Muscle layer of colon (tissue), 2 donors: ENCODE data around the gene WASF2.
A peak's percentile ranks its signal among the peaks of the same experiment; 100 is the strongest.

ENCODE experiments used
- H3K27ac ChIP-seq: one replicate; pipeline ENCODE4 v1.7.0; 2013; ENCODE audit warnings: low read depth, mild to moderate bottlenecking, low read length, moderate library complexity
- H3K27me3 ChIP-seq, 2 donors: one replicate each; pipeline ENCODE4 v1.7.0; 2013; ENCODE audit warnings: low read length in 2 of 2, mild to moderate bottlenecking in 2 of 2; ENCODE audit not compliant: insufficient read depth in 2 of 2, control insufficient read depth in 1 of 2
- H3K36me3 ChIP-seq: one replicate; pipeline ENCODE4 v1.7.0; 2013; ENCODE audit warnings: mild to moderate bottlenecking, low read length; ENCODE audit not compliant: insufficient read depth
- H3K4me1 ChIP-seq: one replicate; pipeline ENCODE4 v1.7.0; 2013; ENCODE audit warnings: mild to moderate bottlenecking, low read length; ENCODE audit not compliant: insufficient read depth
- H3K4me3 ChIP-seq, 2 donors: one replicate each; pipeline ENCODE4 v1.7.0; 2013; ENCODE audit warnings: low read length in 2 of 2, low read depth in 1 of 2, mild to moderate bottlenecking in 1 of 2, moderate library complexity in 1 of 2
- H3K9ac ChIP-seq: one replicate; pipeline ENCODE4 v1.7.0; 2013; ENCODE audit warnings: low read length
- H3K9me3 ChIP-seq: one replicate; pipeline ENCODE4 v1.7.0; 2013; ENCODE audit warnings: mild to moderate bottlenecking, low read length
- donor health status: abdominal sarcoma.
- donor health status: Adenocarcinoma of cecum.

Gene WASF2

DNA sequence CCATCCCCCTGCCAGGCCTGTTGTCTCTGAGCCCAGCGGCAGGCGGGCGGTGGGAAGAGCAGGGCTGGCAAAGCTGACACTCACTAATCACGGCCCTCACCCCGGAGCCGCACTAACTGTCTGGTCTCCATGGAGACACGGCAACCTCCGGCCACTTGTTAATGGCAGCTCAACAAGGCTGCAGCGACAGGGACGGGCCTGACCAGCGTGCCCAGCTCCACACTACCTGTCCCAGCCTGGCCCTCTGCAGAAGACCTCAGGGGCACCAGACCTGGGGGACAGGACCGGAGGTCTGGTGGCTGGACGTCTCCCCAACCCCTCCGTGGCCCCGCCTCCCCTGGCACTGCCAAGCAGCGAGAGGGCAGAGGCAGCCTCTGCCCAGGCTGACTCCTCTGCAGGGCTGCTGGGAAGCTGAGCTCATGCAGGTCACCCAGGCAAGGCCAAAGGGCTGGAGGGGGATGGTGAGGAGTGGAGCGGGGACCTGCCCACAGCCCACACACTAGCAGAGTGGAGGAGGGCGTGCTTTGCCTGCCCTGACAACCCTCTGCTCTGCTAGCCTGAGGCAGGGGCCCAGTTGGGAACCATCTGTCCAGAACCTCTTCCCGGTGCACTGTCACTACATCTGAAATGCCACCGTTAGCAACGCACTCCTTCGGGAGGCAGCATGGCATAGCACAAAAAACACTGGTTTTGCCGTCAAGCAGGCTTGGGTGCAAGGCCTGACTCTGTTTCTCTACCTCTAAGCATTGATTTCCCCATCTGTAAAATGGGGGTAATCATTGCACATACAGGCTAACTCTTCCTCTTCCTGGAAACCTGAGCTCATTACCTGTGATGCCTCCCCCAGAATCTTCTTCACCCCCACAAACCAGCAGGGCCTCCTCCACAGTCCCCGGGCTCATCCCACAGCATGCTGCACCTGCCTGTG is 29.6 kb upstream of the WASF2 start:
- Histone ChIP-seq H3K27me3 (no peaks in the 10 kb centered on the region), H3K36me3 (no peaks in the 10 kb centered on the region), H3K27ac (peak overlapping the region; percentile 41), H3K9me3 (no peaks in the 10 kb centered on the region), H3K4me3 (peak overlapping the region in 1 of 2 donors; percentile 18), H3K4me1 (peaks cover 52% of the 10 kb centered on the region), H3K9ac (no peak overlapping the region)

DNA sequence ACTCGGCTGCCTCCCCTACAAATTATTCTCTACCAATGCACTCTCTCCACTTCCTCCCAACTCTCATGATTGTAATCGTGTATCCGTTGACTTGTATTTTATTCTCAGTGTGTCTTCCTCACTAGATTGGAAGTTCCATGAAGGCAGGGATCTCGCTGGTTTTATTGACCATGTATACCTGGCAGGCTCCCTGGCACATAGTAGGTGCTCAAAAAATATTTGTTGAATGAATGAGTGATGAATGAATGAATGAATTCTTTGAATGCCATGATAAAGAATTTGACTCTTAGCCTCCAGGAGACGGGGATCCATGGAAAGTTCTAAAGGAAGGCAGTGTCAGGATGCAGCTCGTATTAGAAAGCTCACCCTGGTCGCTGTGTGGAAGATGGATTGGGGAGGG is 28.8 kb upstream of the WASF2 start:
- H3K4me1 ChIP-seq: peaks cover 48% of the 10 kb centered on the region
- H3K9ac ChIP-seq: no peak overlapping the region
- H3K27ac ChIP-seq: no peak overlapping the region
- H3K36me3 ChIP-seq: no peaks in the 10 kb centered on the region
- no peaks in the 10 kb centered on the region for H3K27me3 ChIP-seq
- no peak overlapping the region for H3K4me3 ChIP-seq
- no peaks in the 10 kb centered on the region for H3K9me3 ChIP-seq

DNA sequence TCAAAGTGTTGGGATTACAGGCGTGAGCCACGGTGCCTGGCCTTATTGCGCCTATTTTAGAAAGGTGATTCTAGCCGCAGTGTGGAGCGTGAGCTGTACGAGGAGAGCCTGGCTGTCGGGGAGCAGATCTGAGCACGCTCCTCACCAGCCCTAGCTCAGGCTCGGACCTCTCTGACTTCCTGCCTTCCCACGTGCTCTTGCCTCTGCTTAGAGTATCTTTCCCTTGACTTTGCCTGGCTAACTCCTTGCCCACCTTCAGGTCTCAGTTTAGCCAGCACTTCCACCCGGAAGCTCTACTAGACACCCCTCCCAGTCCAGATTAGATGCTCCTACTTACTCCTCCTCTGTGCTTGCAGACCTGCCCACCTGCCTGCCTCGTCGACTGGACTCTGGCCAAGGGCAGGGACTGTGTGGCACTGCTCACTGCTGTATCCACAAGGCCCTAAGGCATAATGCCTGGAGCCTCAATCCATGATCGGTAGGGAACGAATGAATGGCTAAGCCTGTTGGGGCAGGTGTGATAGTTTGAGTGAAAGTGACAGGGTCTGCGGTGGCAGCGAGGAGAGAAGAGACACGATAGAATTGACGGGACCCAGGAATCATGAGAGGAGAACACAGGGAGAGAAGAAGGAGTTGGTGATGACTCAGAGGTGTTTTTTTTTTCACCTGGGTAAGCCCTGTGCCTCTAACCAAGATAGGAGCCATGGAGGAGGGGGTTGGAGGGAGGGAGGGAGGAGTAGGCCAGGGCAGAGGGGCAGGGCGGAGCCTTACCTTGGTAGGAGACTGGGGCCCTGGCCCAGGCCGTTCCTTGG is 28.1 kb upstream of the WASF2 start:
- no peak overlapping the region for H3K27ac ChIP-seq
- H3K9me3 ChIP-seq: no peaks in the 10 kb centered on the region
- no peaks in the 10 kb centered on the region for H3K36me3 ChIP-seq
- no peak overlapping the region for H3K9ac ChIP-seq
- H3K4me3 ChIP-seq: no peak overlapping the region
- H3K27me3 ChIP-seq: no peaks in the 10 kb centered on the region
- peaks cover 46% of the 10 kb centered on the region for H3K4me1 ChIP-seq

DNA sequence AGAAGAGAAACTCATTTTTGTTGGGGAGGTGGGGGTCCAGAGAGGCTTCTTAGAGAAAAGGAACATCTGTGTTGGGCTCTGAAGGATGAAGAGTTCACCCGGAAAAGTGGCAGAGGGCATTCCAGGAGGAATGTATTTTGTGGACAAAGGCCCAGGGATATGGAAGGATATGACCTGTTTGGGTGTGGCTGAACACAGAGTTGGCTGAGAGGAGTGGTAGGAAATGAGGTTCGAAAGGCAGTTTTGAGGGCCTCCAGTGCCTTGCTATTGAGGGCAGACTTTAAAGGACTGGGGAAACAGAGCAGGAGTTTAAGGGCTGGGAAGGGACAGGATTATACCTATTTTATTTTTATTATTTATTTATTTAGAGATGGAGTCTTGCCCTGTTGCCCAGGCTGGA is 27.3 kb upstream of the WASF2 start:
- no peak overlapping the region for H3K4me3 ChIP-seq
- no peak overlapping the region for H3K9ac ChIP-seq
- H3K9me3 ChIP-seq: no peaks in the 10 kb centered on the region
- H3K27ac ChIP-seq: no peak overlapping the region
- H3K27me3 ChIP-seq: no peaks in the 10 kb centered on the region
- peaks cover 37% of the 10 kb centered on the region for H3K4me1 ChIP-seq
- H3K36me3 ChIP-seq: no peaks in the 10 kb centered on the region

DNA sequence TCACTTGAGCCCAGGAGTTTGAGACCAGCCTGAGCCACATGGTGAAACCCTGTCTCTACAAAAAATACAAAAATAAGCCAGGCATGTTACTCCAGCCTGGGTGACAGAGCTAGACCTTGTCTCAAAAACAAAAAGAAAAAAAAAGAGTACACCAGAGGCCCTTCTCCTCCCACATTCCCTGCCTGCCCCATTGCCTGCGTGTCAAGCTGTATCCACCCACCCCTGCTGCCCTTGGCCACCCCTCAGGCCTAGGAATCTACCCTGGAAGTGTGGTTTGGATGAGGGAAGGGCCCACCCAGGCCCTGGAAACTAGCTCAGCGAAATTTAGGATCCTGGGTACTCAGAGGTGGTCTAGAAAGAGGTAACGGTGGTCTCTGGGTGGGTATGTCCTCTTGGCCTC is 25.7 kb upstream of the WASF2 start:
- Histone ChIP-seq H3K9ac (no peak overlapping the region), H3K36me3 (no peaks in the 10 kb centered on the region), H3K9me3 (no peaks in the 10 kb centered on the region), H3K4me1 (peaks cover 21% of the 10 kb centered on the region), H3K27ac (no peak overlapping the region), H3K4me3 (no peak overlapping the region), H3K27me3 (no peaks in the 10 kb centered on the region)

DNA sequence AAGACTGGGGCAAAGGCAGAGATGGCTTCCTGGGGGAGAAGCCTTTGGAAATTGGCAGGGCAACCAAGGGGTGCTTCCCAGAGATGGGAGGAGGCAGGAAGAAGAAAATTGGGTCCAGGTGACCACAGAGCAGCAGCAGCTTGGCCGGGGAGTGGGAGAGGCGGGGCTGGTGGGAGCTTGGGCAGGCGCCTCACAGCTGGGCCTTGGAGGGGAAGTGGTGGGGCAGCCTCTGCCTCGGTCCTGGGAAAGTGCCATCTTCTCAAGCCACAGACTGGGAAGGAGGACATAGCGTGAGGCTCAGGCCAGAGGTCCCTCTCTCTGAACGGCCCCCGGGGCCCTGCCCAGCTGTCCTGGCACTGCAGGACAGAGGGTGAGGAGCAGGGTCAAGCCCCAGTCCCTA is 24.0 kb upstream of the WASF2 start:
- no peak overlapping the region for H3K4me3 ChIP-seq
- no peak overlapping the region for H3K27ac ChIP-seq
- H3K9me3 ChIP-seq: no peaks in the 10 kb centered on the region
- no peaks in the 10 kb centered on the region for H3K27me3 ChIP-seq
- H3K9ac ChIP-seq: no peak overlapping the region
- peaks cover 8% of the 10 kb centered on the region for H3K4me1 ChIP-seq
- H3K36me3 ChIP-seq: no peaks in the 10 kb centered on the region

DNA sequence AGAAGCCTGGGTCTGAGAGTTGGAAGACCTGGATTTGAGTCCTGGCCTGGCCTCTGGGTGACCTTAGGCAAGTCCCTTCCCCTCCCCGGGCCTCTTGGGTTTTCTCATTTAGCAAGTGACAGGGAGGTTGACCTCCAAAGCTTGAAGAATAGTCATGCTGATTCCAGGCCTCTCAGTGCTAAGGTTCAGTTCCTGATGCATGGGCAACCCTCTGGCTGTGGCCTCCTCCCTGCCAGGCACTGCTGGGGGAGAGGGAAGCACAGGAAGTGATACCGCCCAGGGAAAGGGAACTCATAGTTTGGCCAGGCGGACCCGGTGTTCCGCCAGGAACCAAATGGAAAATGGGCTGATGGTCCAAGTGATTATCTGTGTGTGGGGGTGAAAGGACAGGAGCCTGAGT is 23.6 kb upstream of the WASF2 start:
- H3K27me3 ChIP-seq: no peaks in the 10 kb centered on the region
- H3K4me3 ChIP-seq: no peak overlapping the region
- H3K27ac ChIP-seq: no peak overlapping the region
- H3K9ac ChIP-seq: no peak overlapping the region
- peaks cover 8% of the 10 kb centered on the region for H3K4me1 ChIP-seq
- H3K36me3 ChIP-seq: no peaks in the 10 kb centered on the region
- H3K9me3 ChIP-seq: no peaks in the 10 kb centered on the region

DNA sequence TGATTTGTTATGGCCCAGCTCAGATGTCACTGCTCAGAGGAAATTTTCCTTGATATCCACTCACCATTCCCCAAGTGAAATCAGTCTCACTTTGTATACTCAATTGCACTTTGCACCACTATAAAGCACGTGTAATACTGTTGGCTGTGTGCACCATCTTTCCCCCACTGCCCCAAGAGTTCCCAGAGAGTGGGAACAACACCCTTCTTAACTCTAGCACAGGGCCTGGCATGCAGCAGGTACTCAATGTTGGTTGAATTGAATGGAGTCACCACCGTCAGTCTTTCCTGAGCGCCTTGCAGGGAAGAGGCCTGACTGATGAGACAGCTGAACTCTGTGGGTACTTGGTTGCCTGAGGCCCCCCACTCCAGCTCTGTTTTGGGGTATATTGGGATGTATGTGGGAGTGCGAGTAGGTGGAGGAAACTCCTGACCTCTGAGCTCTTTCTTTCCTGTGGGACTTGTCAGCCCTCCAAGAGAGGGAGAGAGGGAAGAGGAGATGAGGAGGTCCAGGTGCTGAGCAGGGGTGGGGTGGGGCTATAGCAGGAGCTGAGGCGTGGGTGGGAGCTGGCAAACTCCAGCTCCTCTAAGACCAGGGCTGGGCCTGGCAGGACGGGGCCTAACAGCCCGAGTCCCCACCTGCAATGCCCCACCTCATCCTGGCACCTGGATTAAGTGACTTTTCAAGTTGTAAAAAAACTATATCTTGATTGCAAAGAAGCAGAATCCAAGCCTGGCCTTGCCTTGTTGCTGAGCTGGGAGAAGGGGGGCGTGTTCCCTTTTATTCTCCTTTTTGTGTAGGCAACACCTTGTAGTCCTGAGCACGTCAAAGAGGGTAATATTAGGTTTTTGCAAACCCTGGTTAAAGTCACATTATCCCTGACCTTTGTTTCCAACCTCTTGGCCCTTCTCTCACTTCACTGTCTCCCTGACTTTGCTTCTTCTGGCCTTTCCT is 19.4 kb upstream of the WASF2 start:
- H3K27me3 ChIP-seq: no peaks in the 10 kb centered on the region
- H3K9ac ChIP-seq: no peak overlapping the region
- H3K27ac ChIP-seq: no peak overlapping the region
- peaks cover 19% of the 10 kb centered on the region for H3K4me1 ChIP-seq
- H3K9me3 ChIP-seq: no peaks in the 10 kb centered on the region
- no peaks in the 10 kb centered on the region for H3K36me3 ChIP-seq
- no peak overlapping the region for H3K4me3 ChIP-seq

DNA sequence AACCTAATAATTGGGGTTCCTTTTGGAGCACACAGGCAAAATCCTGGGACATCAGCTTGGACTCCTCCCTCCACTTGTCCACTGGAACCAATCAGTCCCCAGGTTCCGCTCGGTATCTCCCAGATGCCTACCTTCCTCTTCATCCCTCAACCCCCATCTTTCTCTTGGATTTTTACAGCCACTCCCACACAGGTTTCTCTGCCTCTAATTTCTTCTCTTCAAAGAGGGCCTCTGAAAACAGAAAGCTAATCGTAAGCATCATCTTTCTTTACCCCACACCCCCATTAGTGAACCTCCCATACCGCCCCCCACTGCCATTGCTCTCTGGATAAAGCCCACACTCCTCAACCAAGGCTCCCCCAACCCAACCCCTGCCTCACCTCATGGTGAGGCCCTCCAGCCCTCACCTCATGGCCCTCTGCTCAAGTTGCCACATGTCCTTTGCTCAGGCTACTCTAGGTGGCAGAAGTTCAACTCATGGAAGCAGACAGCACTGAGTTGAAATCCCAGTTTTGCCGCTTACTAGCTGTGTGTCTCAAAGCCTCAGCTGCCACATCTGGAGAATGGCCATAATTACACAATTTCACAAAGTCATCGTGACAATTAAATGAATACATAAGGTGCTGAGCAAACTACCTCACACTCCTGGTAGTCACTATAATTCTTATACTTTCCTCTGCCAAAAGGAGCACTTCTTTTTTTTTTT is 18.1 kb upstream of the WASF2 start:
- Histone ChIP-seq H3K4me1 (peaks cover 21% of the 10 kb centered on the region), H3K9me3 (no peaks in the 10 kb centered on the region), H3K4me3 (no peak overlapping the region), H3K27me3 (no peaks in the 10 kb centered on the region), H3K36me3 (no peaks in the 10 kb centered on the region), H3K27ac (no peak overlapping the region), H3K9ac (no peak overlapping the region)

DNA sequence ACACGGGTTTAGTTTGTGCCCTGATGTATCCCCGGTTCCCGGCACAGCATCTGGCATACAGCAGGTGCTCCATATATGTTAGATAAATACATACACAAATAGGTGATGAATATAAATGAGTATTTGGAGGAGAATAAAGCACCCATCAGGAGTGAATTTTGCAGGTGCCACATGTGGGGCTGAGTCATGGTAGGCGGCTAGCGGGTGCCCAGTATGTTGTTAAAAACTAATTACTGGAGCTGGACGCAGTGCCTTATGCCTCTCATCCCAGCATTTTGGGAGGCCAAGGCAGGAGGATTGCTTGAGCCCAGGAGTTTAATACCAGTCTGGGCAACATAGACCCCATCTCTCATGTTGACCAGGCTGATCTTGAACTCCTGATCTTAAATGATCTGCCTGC is 16.7 kb upstream of the WASF2 start:
- Histone ChIP-seq H3K9me3 (no peaks in the 10 kb centered on the region), H3K36me3 (no peaks in the 10 kb centered on the region), H3K4me3 (no peak overlapping the region), H3K27ac (no peak overlapping the region), H3K27me3 (no peaks in the 10 kb centered on the region), H3K4me1 (peaks cover 21% of the 10 kb centered on the region), H3K9ac (no peak overlapping the region)

DNA sequence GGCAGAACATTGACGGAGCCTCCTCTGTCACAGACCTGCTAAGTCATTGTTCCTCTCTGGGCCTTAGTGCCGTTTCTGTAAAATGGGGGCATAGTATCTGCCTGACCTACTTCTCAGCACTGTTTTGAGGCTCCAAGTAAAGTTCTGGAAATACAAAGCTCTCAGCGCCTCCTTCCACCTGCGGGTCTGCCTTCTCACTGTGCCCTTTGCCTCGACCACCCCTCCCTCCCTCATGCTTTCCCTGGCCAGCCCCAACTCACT is 15.4 kb upstream of the WASF2 start:
- Histone ChIP-seq H3K27me3 (no peaks in the 10 kb centered on the region), H3K4me1 (peaks cover 21% of the 10 kb centered on the region), H3K9ac (peak overlapping the region; percentile 42), H3K36me3 (no peaks in the 10 kb centered on the region), H3K9me3 (no peaks in the 10 kb centered on the region), H3K27ac (peak overlapping the region; percentile 94), H3K4me3 (no peak overlapping the region)
